Epithelial cell of proximal tubule (primary cell): ENCODE measurements around the gene B9D2. TPM values are rescaled to one million over a fixed set of nuclear protein-coding genes. Genes with fewer than 3 reads are reported as not detected.

Experiments used
- DNase-seq: peaks from one replicate; pipeline ENCODE4 v3.0.0-alpha.2; 2011; ENCODE audit warnings: low read depth
- H3K4me3 ChIP-seq: 2 replicates; pipeline ENCODE4 v1.5.1; 2011; ENCODE audit warnings: low read depth, mild to moderate bottlenecking, low read length
- total RNA-seq: library from RNA; depleted of rRNA; stranded (reverse); fragments of >200 nt; gene quantifications from 2 replicates; pipeline ENCODE4 v1.2.3, GENCODE V29; 2015
- TF ChIP-seq, protein P1 (sequence below): conservative IDR thresholded peaks from 2 replicates; pipeline ENCODE4 v1.5.1; 2012; ENCODE audit warnings: low read depth, mild to moderate bottlenecking, low read length

Gene B9D2
- total RNA-seq, 1 donor from 2014 or later: 5.3 TPM

DNA sequence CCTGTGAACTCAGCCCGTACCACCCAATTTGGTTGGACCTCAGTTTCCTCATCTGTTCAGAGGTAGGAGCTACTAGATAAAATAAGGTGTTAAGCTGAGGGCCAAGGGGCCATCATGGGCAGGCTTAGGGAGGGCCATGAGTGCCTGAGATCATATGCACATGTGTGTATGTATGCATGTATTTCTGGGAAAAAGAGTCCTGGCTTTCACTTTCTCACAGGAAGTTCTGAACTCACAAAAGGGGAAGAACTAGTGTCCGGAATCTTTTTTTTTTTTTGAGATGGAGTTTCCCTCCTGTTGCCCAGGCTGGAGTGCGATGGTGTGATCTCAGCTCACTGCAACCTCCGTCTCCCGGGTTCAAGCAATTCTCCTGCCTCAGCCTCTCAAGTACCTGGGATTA, 29.2 kb downstream of the B9D2 start:
- TF ChIP-seq, protein P1, sequence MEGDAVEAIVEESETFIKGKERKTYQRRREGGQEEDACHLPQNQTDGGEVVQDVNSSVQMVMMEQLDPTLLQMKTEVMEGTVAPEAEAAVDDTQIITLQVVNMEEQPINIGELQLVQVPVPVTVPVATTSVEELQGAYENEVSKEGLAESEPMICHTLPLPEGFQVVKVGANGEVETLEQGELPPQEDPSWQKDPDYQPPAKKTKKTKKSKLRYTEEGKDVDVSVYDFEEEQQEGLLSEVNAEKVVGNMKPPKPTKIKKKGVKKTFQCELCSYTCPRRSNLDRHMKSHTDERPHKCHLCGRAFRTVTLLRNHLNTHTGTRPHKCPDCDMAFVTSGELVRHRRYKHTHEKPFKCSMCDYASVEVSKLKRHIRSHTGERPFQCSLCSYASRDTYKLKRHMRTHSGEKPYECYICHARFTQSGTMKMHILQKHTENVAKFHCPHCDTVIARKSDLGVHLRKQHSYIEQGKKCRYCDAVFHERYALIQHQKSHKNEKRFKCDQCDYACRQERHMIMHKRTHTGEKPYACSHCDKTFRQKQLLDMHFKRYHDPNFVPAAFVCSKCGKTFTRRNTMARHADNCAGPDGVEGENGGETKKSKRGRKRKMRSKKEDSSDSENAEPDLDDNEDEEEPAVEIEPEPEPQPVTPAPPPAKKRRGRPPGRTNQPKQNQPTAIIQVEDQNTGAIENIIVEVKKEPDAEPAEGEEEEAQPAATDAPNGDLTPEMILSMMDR: no peak
- no peak for DNase-seq

DNA sequence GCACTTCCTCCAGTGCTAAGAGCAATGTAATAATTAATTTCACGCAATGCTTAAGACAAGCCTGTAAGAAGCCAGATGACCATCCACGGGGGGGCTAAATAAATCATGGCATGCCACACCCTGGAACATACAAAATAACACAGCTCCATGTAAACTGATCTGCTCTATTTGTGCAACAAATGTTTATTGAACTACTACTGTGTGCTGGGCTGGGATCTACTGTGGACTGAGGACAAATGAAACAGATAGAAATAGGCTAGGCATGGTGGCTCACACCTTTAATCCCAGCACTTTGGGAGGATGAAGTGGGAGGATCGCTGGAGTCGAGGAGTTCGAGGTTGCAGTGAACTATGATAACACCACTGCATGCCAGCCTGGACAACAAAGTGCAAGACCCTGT, 31.5 kb downstream of the B9D2 start:
- no peak overlapping the region for H3K4me3 ChIP-seq
- no peak for DNase-seq
- TF ChIP-seq, protein P1: no peak

More for the DNA sequence above, 29.2 kb downstream of the B9D2 start:
- H3K4me3 ChIP-seq: no peak overlapping the region

DNA sequence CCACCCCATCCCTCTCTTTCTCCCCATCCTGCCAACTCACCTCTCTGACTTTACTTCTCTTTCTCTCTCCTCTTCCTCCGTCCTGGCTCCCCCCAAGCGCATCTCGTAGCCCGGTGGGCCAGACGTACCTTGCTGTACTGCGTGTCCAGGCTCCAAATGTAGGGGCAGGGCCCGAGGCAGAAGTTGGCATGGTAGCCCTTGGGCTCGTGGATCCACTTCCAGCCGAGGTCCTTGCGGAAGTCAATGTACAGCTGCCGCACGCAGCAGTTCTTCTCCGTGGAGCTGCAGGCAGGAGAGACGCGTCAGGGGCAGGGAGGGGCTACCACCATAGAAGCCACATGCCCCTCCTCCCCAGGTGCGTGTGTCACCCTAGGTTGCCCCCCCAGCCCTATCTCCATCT, 31.9 kb downstream of the B9D2 start:
- H3K4me3 ChIP-seq: no peak overlapping the region
- TF ChIP-seq, protein P1: no peak
- DNase-seq: no peak

DNA sequence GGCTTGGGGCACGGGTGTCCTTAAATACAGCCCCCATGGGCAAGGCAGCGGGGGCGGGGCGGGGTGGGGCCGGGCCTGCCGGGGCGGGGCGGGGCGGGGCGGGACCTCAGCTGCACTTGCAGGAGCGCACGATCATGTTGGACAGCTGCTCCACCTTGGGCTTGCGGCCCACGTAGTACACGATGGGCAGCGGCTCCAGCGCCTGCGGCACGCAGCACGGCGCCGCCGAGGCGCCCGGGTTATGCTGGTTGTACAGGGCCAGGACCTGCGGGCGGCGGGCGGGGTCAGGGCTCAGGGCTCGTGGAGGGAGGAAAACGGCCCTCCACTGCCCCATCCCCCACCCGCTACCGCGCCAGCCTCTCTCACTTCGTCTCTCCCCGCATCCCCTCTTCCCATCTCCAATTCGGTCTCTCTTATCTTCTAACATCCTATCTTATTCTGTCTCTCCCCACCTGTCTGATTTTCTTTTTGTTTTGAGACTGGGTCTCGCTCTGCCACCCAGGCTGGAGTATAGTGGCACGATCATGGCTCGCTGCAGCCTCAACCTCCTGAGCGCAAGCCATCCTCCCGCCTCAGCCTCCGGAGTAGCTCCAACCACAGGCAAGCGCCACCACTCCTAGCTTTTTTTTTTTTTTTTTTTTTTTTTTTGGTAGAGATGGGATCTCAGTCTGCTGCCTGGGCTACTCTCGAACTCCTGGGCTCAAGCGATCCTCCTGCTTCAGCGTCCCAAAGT, 32.8 kb downstream of the B9D2 start:
- TF ChIP-seq, protein P1: no peak
- H3K4me3 ChIP-seq: no peak overlapping the region
- DNase-seq: no peak

DNA sequence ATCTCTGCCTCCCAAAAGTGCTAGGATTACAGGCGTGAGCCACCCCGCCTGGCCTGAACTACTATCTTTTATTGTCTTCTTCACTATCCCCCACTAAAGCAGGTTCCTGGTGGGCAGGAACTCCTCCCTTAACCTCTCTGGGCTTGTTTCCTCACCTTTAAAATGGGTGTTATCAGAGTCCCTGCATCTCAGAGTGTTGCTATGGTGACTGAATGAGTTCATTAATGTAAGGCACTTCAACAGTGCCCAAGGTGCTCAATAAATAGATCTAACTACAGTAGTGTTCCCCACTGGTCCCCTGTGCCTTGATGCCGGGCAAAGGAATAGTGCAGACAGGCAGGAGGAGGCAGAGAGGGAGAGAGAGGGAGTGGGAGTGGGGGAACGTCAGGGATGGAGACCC, 33.5 kb downstream of the B9D2 start:
- H3K4me3 ChIP-seq: no peak overlapping the region
- TF ChIP-seq, protein P1: no peak

DNA sequence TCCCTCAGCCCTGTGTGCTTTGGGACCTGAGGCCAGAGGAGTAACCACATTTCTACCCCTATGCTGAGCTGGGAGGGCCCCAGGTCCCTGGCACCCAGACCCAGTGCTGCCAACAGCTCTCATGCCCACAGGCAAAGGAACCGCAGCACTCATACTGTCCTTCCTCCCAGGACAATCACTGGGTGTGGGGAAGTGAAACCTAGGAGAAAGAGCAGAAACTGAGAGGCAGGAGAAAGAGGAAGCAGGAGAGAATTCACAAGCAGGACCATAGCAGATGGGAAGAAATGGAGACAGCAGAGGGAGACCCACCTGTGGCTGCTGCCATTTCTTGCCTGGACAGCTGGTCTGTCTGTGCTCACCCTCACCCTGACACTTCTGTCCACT, 35.1 kb downstream of the B9D2 start:
- H3K4me3 ChIP-seq: no peak overlapping the region
- no peak for DNase-seq
- TF ChIP-seq, protein P1: no peak

More for the DNA sequence above, 33.5 kb downstream of the B9D2 start:
- no peak for DNase-seq
